ENCODE results near the gene PRUNE1. TPM values are rescaled to one million over a fixed set of nuclear protein-coding genes. Genes with fewer than 3 reads are reported as not detected.

PRUNE1 gene
- total and polyA plus RNA-seq, 4 donors, result 6.1 to 10.6 (median 9.4) TPM

- Histone ChIP-seq H3K4me3 (ENCODE audit: low read depth in 1 of 3, low read length in 3 of 3) (no peak overlapping the region), H3K9ac (ENCODE audit: low read depth in 1 of 2, low read length in 2 of 2) (no peak overlapping the region), H3K27me3 (ENCODE audit: control insufficient read depth in 4 of 4, insufficient read depth in 4 of 4, low read length in 3 of 4) (no peaks in the 10 kb centered on the region), H3K9me3 (ENCODE audit: control insufficient read depth in 4 of 4, low read length in 3 of 4) (no peaks in the 10 kb centered on the region), H3K4me1 (ENCODE audit: control insufficient read depth in 4 of 4, insufficient read depth in 4 of 4, low read length in 3 of 4) (no peaks in the 10 kb centered on the region), H3K36me3 (ENCODE audit: control insufficient read depth in 4 of 4, insufficient read depth in 3 of 4, low read depth in 1 of 4, low read length in 3 of 4) (peaks cover 9 to 59% (median 34%) of the 10 kb centered on the region in 4 donors), H3K27ac (ENCODE audit: low read depth in 1 of 2, low read length in 2 of 2) (no peak overlapping the region)
- TF ChIP-seq RXRA (IDR thresholded peaks at IDR 0.05) (no peak), CTCF (IDR thresholded peaks at IDR 0.05; ENCODE audit: low read depth, low read length, missing input control) (no peak), ZBTB33 (IDR thresholded peaks at IDR 0.05) (no peak), FOXA2 (IDR thresholded peaks at IDR 0.05) (no peak), MAX (IDR thresholded peaks at IDR 0.05) (no peak), ATF3 (IDR thresholded peaks at IDR 0.05) (no peak), NR2F2 (IDR thresholded peaks at IDR 0.05) (no peak), FOXA1 (IDR thresholded peaks at IDR 0.05) (no peak), EGR1 (IDR thresholded peaks at IDR 0.05; ENCODE audit: low read depth in 2 of 2) (no peak), GABPA (IDR thresholded peaks at IDR 0.05 in 1 of 2, conservative IDR thresholded peaks at IDR 0.05 in 1 of 2) (no peak), REST (IDR thresholded peaks at IDR 0.05) (no peak), TAF1 (conservative IDR thresholded peaks at IDR 0.05) (no peak), SP1 (IDR thresholded peaks at IDR 0.05) (no peak), HNF4G (IDR thresholded peaks at IDR 0.05) (no peak), RAD21 (IDR thresholded peaks at IDR 0.05) (no peak), YY1 (IDR thresholded peaks at IDR 0.05) (no peak), JUND (IDR thresholded peaks at IDR 0.05) (no peak)
- DNase-seq (ENCODE audit: low spot score), result no peak
- WGBS, result 99% methylated on average over 8 of the region's 8 CpGs
Measured at GRCh38 chr1:151032164-151032563, 23.9 kb downstream of the PRUNE1 start.

- no peak for DNase-seq (ENCODE audit: low spot score)
- Histone ChIP-seq H3K4me3 (ENCODE audit: low read depth in 1 of 3, low read length in 3 of 3) (no peak overlapping the region), H3K9ac (ENCODE audit: low read depth in 1 of 2, low read length in 2 of 2) (no peak overlapping the region), H3K27ac (ENCODE audit: low read depth in 1 of 2, low read length in 2 of 2) (no peak overlapping the region), H3K9me3 (ENCODE audit: control insufficient read depth in 4 of 4, low read length in 3 of 4) (no peaks in the 10 kb centered on the region), H3K27me3 (ENCODE audit: control insufficient read depth in 4 of 4, insufficient read depth in 4 of 4, low read length in 3 of 4) (no peaks in the 10 kb centered on the region), H3K4me1 (ENCODE audit: control insufficient read depth in 4 of 4, insufficient read depth in 4 of 4, low read length in 3 of 4) (no peaks in the 10 kb centered on the region), H3K36me3 (ENCODE audit: control insufficient read depth in 4 of 4, insufficient read depth in 3 of 4, low read depth in 1 of 4, low read length in 3 of 4) (peaks cover 6 to 38% (median 23%) of the 10 kb centered on the region in 4 donors)
- 94% methylated on average over 3 of the region's 3 CpGs for WGBS
- no peak for TF ChIP-seq JUND (IDR thresholded peaks at IDR 0.05)
- TF ChIP-seq GABPA (IDR thresholded peaks at IDR 0.05 in 1 of 2, conservative IDR thresholded peaks at IDR 0.05 in 1 of 2), result no peak
- TF ChIP-seq FOXA2 (IDR thresholded peaks at IDR 0.05), result no peak
- no peak for TF ChIP-seq SP1 (IDR thresholded peaks at IDR 0.05)
- no peak for TF ChIP-seq RAD21 (IDR thresholded peaks at IDR 0.05)
- TF ChIP-seq ATF3 (IDR thresholded peaks at IDR 0.05), result no peak
- TF ChIP-seq REST (IDR thresholded peaks at IDR 0.05), result no peak
- no peak for TF ChIP-seq RXRA (IDR thresholded peaks at IDR 0.05)
- TF ChIP-seq ZBTB33 (IDR thresholded peaks at IDR 0.05), result no peak
- no peak for TF ChIP-seq FOXA1 (IDR thresholded peaks at IDR 0.05)
Measured at GRCh38 chr1:151035167-151035566, 26.9 kb downstream of the PRUNE1 start.

Data from liver (tissue), 9 donors.